Esophagus (tissue), 2 donors: ENCODE data around the gene IGFBP1. TPM values are rescaled to one million over a fixed set of nuclear protein-coding genes. Genes with fewer than 3 reads are reported as not detected.

Source experiments
- H3K27ac ChIP-seq, 2 donors: one replicate each; pipeline ENCODE4 v1.5.1; 2013; ENCODE audit warnings: low read depth in 2 of 2, mild to moderate bottlenecking in 2 of 2, inconsistent platforms in 1 of 2, low read length in 1 of 2, moderate library complexity in 1 of 2
- H3K27me3 ChIP-seq, 2 donors: one replicate each; pipeline ENCODE4 v1.6.1; 2013; ENCODE audit warnings: low read length in 2 of 2, control low read depth in 1 of 2, mild to moderate bottlenecking in 1 of 2; ENCODE audit not compliant: insufficient read depth in 2 of 2, control insufficient read depth in 1 of 2
- H3K36me3 ChIP-seq, 2 donors: one replicate each; pipeline ENCODE4 v1.6.1; 2013; ENCODE audit warnings: low read length in 1 of 2; ENCODE audit not compliant: control insufficient read depth in 2 of 2, insufficient read depth in 2 of 2
- H3K4me1 ChIP-seq, 2 donors: one replicate each; pipeline ENCODE4 v1.6.1; 2013; ENCODE audit warnings: low read length in 1 of 2; ENCODE audit not compliant: control insufficient read depth in 2 of 2, insufficient read depth in 2 of 2
- H3K4me3 ChIP-seq, 2 donors: one replicate each; pipeline ENCODE4 v1.5.1; 2013; ENCODE audit warnings: low read length in 2 of 2, mild to moderate bottlenecking in 2 of 2, low read depth in 1 of 2, moderate library complexity in 1 of 2
- H3K9me3 ChIP-seq, 2 donors: one replicate each; pipeline ENCODE4 v1.6.1; 2013; ENCODE audit warnings: mild to moderate bottlenecking in 2 of 2, low read depth in 1 of 2, low read length in 1 of 2, moderate library complexity in 1 of 2; ENCODE audit not compliant: control insufficient read depth in 2 of 2, insufficient read depth in 1 of 2
- WGBS, 2 donors: extraction: QIAGEN DNeasy Blood & Tissue Kit; methylation state at CpG; one replicate each; pipeline ENCODE4 v1.1.7; 2013; 5-methylcytosine and 5-hydroxymethylcytosine counted together
- polyA plus RNA-seq, 2 donors: library from polyadenylated mRNA; stranded (reverse); fragments of 200-250 nt; gene quantifications; one replicate each; pipeline ENCODE4 v1.2.3, GENCODE V29; 2013
- donor health status: healthy with polysubstance abuse.
- donor health status: Bipolar disorder and iron deficiency.

IGFBP1 gene
- polyA plus RNA-seq, 2 donors: not detected

DNA sequence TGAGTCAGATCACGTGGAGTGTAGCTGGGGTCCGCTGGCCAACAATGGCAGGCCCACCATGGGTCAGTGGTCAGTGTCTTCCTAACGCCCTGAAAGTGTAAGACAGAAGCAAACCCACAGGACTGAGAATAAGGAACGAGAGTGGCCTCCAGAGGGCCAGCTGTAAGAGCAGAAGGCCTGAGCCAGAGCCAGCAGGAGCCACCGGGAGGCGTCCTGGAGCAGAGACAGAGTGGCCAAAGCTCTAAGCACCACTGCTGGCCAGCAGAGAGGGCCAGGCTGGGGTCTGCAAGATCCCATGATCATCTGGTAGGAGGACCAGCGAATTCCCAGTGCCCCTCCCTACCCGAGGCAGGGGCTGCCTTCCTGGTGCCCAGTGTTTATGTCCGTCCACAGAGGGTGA, 24.6 kb upstream of the IGFBP1 start:
- Histone ChIP-seq H3K36me3 (no peaks in the 10 kb centered on the region), H3K4me3 (no peak overlapping the region), H3K9me3 (peaks cover 0 to 3% of the 10 kb centered on the region in 2 donors), H3K27me3 (no peaks in the 10 kb centered on the region), H3K4me1 (no peaks in the 10 kb centered on the region), H3K27ac (no peak overlapping the region)
- WGBS, 2 donors: 75 to 76% methylated on average over 9 of the region's 9 CpGs

DNA sequence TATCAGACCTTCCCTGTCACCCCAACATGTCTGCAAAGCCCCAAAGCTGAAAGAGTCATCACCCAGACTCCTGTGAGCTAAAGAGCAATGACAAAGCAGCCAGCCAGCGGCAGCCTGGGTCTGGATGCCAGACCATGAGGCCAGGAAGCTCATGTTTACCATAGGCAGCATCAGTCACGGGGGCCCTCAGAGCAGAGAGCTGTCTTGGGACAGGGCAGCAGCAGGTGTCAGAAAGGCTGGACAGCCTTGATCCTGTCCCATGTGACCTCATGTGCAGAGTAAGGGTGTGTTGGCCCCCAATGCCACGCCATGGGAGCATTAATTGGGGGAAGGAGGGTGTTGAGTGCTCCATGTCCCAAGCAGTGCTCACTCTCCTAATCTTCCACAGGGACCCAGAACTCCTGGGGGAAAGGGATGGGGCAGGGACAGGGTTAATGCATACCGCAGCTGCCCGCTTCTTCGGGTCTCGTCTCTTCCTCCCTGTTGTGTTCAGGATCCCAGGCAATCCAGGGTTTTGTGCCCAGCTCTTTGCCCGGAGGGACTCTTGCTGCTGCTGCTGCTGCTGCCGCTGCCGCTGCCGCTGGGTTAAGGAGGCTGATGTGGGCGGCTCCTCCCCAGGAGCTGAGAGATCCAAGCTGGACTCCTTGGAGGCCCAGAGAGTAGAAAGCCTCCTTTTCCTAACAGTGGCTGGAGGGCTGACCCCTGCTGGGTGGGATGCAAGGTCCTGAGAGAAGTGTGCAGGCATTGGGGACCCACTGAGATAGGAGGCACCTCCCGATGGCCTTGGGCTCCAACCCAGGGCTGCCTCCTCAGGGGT, 22.5 kb upstream of the IGFBP1 start:
- Histone ChIP-seq H3K4me1 (no peaks in the 10 kb centered on the region), H3K36me3 (no peaks in the 10 kb centered on the region), H3K4me3 (no peak overlapping the region), H3K27me3 (no peaks in the 10 kb centered on the region), H3K9me3 (peaks cover 0 to 3% of the 10 kb centered on the region in 2 donors), H3K27ac (no peak overlapping the region)
- WGBS, 2 donors: 76% methylated on average over 13 of the region's 13 CpGs

DNA sequence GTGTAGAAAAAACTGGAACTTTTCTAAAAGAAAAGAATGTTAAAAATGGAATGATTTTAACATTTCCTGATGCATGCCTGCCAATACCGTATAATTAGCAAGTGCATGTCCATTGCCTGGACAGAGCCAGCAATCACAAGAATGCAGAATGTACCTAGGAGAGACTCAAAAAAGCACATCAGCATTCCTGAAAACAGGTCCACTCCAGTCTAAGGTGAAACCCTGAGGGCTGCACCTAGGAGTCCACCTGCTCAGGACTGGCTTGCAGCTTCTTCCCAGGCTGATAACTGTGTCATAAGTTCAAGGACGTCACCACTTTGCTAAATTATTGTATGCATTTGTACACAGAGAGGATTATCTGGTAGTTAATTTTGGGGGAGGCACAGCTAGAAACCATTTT, 20.8 kb upstream of the IGFBP1 start:
- 67 to 73% methylated on average over 2 of the region's 2 CpGs for WGBS, 2 donors
- H3K27me3 ChIP-seq: no peaks in the 10 kb centered on the region
- H3K36me3 ChIP-seq: no peaks in the 10 kb centered on the region
- H3K9me3 ChIP-seq: peaks cover 0 to 3% of the 10 kb centered on the region in 2 donors
- H3K27ac ChIP-seq: no peak overlapping the region
- no peak overlapping the region for H3K4me3 ChIP-seq
- no peaks in the 10 kb centered on the region for H3K4me1 ChIP-seq

DNA sequence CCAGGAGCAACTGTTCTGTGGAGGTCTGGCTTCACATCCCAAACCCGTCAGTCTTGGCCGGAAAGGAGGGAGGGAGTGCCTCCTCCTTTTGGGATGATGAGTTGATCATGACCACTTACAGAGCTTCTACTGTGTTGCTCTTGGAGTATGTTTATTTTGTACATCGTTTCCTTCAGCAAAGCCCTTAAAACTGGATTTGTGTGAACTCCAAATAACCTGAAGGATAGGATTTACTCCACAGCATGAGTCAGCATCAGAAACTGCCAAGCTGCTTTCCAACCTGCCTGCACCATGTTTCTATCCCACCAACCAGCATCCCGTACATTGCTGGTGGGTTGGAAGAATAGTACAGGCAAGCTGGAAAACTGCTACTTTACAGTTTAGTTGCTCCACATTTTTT, 18.9 kb upstream of the IGFBP1 start:
- Histone ChIP-seq H3K4me1 (no peaks in the 10 kb centered on the region), H3K27ac (no peak overlapping the region), H3K36me3 (no peaks in the 10 kb centered on the region), H3K9me3 (no peaks in the 10 kb centered on the region), H3K4me3 (no peak overlapping the region), H3K27me3 (no peaks in the 10 kb centered on the region)
- WGBS, 2 donors: 48 to 50% methylated on average over 4 of the region's 4 CpGs

DNA sequence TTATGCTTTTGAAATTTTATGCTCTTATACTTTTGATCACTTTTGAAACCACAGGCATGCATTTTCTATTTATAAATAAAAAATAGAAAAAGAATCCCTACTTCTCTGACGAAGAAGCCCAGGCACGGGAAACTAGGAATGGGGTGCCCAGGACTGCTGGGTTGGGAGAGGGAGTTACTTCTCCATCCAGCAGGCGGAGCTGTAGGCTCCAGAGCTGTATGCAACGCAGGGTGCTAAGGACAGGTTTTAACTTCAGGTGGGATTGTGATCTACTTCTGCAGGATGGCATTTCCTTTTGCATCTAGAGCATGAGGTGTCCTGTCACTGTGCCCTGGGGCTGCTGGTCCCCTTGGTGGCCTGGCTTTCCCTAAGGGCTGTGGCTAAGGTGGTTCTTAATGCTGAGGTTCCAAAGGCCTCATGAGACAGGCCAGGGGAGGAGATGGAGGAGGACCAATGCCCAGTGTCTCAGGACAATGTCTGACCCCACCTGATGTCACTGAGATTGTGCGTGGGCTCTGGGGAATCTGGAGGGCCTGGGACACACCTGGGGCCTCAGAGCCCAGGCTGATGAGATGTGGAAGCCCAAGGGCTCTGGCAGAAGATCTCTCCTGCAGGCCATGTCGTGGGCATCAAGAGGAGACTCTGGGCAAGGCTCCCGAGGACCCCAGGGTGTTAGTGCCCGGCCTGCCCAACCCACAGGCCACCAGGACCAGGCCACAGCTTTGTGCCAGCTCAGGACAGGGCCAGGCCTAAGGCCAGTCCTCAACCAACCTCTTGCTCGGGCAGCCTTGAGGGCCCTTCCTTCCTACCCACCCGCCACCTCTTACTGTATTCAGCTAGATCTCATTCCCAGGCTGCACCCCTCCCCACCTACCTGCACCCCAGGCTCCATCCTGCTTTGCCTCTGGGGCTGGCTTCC, 15.9 kb upstream of the IGFBP1 start:
- Histone ChIP-seq H3K27ac (no peak overlapping the region), H3K27me3 (no peaks in the 10 kb centered on the region), H3K9me3 (no peaks in the 10 kb centered on the region), H3K4me1 (no peaks in the 10 kb centered on the region), H3K4me3 (no peak overlapping the region), H3K36me3 (no peaks in the 10 kb centered on the region)
- 68 to 73% methylated on average over 10 of the region's 10 CpGs for WGBS, 2 donors

DNA sequence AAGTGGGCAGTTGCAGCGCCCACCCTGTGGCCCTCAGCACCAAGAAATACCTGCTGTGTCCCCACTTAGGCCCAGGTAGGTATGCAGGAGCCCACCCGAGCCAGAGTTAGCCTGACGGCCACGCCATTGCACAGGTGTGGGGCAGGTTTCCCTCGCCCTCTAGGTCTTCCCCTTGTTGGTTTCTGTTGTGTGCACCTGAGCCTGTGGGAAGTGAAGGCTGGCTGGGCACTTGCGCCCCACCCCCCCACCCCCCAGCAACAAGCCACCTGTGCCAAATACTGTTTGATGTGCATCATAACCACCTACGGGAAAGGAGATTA, 15.3 kb upstream of the IGFBP1 start, which contains the start of gene CCDC201:
TSS of gene CCDC201 (minus strand) at position 48 of the 320 bp plus-strand sequence. CDS start 75 bp downstream, outside the sequence.
- Histone ChIP-seq H3K4me1 (no peaks in the 10 kb centered on the region), H3K4me3 (no peak within 1 kb of the TSS), H3K27me3 (no peaks in the 10 kb centered on the region), H3K27ac (no peak within 1 kb of the TSS), H3K9me3 (no peaks in the 10 kb centered on the region), H3K36me3 (no peaks in the 10 kb centered on the region)
- WGBS, 2 donors: 77 to 86% methylated on average over 7 of the region's 7 CpGs

DNA sequence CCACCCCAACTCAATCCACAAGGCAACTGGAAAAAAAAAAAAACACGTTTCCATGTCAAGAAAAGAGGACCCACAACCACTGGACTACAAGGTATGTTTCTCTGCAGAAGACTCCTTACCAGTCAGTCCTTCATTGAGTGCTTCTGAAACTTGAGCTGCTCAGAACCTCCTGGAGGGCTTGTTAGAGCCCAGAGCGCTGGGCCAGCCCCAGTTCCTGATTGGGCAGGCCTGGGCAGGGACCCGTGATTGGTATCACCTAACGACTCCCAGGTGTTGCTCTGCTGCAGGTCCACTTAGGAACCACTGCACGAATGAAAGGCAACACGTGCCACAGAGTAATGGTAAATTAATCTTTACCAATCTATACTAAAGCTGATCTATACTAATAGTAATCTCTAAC, 14.9 kb upstream of the IGFBP1 start:
- WGBS, 2 donors: 66 to 71% methylated on average over 6 of the region's 6 CpGs
- H3K27ac ChIP-seq: no peak overlapping the region

DNA sequence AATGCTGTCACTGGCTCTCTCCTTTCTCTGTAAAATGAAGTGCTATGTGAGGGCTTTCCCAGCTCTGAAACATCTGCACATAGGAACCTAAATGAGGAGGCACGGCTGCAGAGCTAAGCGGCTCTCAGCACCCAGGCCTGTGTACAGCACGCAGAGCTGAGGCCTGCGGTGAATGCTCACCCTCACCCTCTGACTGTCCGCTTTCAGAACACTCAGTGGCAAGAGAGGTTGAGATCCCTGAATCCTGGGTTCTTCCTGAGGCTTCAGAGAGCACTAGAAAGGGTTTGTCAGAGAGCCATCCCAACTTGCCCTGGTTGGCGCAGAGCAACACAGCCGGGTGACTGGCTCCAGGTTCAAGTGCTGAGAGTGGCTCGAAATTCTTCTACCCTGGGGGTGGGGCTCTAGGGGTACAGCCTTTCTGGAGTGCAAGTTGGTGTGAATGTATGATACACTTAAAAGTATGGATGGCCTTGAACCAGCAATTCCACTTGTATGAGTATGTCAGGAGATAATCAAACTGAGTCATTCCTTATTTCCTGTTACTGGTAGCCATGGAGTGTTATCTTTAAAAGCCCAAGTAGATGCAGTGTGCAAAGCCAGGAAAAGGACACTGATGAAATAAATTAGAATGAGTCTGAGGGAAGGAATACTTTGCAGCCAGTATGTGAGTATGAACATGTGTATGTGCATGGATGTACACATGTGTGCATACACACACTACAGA, 13.7 kb upstream of the IGFBP1 start:
- H3K4me1 ChIP-seq: no peaks in the 10 kb centered on the region
- H3K27ac ChIP-seq: no peak overlapping the region
- 88 to 93% methylated on average over 8 of the region's 8 CpGs for WGBS, 2 donors
- no peaks in the 10 kb centered on the region for H3K9me3 ChIP-seq
- no peaks in the 10 kb centered on the region for H3K36me3 ChIP-seq
- no peak overlapping the region for H3K4me3 ChIP-seq
- no peaks in the 10 kb centered on the region for H3K27me3 ChIP-seq

More for the DNA sequence above, 14.9 kb upstream of the IGFBP1 start:
- H3K4me1 ChIP-seq: no peaks in the 10 kb centered on the region
- no peaks in the 10 kb centered on the region for H3K27me3 ChIP-seq
- no peaks in the 10 kb centered on the region for H3K9me3 ChIP-seq
- no peak overlapping the region for H3K4me3 ChIP-seq
- no peaks in the 10 kb centered on the region for H3K36me3 ChIP-seq

DNA sequence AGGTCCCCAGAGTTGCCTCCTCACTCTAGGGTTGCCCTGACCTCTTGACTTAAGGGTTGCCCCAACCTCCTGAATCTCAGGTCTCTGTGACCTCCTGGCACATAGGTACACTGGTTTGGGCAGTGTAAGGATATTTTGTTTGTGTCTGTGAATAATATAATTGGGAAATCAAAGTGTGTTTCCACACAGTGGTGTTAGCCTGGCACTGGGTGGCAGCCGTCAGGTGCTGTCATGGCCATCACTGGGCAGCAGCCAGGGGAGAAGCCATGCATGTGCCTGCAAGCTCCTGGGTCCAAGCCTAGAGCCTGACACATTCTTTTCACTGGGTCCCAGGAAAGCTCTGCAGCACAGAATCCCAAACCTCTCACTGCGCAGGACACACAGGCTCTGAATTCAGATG, 11.8 kb upstream of the IGFBP1 start:
- Histone ChIP-seq H3K4me1 (no peaks in the 10 kb centered on the region), H3K9me3 (no peaks in the 10 kb centered on the region), H3K27me3 (no peaks in the 10 kb centered on the region), H3K36me3 (no peaks in the 10 kb centered on the region), H3K27ac (no peak overlapping the region), H3K4me3 (no peak overlapping the region)
- WGBS, 2 donors: 77 to 84% methylated on average over 2 of the region's 2 CpGs
